ENCODE data around the gene ZNF540. TPM values are rescaled to one million over a fixed set of nuclear protein-coding genes. Genes with fewer than 3 reads are reported as not detected.

The ZNF540 gene
- total and polyA plus RNA-seq, 9 of the 15 experiments (the other 6 are each of a cell fraction or from before 2014, with no cell fraction given), result 0.20 to 0.95 (median 0.44) TPM

- TF ChIP-seq ZBTB11 (CRISPR knock-in tag; IDR thresholded peaks at IDR 0.05) (peak in 1 of 3 experiments; percentile 40; a peak in 1 of 6 replicates), DPF2 (IDR thresholded peaks at IDR 0.05) (no peak), ZNF511 (CRISPR knock-in tag; IDR thresholded peaks at IDR 0.05) (no peak), CCAR2 (IDR thresholded peaks at IDR 0.05; ENCODE audit: low read depth, low read length) (no peak), GTF2E2 (tag; IDR thresholded peaks at IDR 0.05) (no peak), ATF4 (CRISPR knock-in tag; IDR thresholded peaks at IDR 0.05) (no peak), NFIX (CRISPR knock-in tag; IDR thresholded peaks at IDR 0.05; ENCODE audit: low read depth) (no peak), TCFL5 (CRISPR knock-in tag; conservative IDR thresholded peaks at IDR 0.05) (no peak), NR2F6 (CRISPR knock-in tag; IDR thresholded peaks at IDR 0.05) (no peak), SRSF1 (IDR thresholded peaks at IDR 0.05; ENCODE audit: low read depth, low read length) (no peak), ZNF174 (CRISPR knock-in tag; IDR thresholded peaks at IDR 0.05) (no peak), ZNF695 (CRISPR knock-in tag; IDR thresholded peaks at IDR 0.05) (no peak), RFX1 (IDR thresholded peaks at IDR 0.05) (peak; percentile 68), CBX5 (IDR thresholded peaks at IDR 0.05; ENCODE audit: borderline replicate concordance, low read depth) (no peak), FOSL1 (tag; conservative IDR thresholded peaks at IDR 0.05) (peak; percentile 55), ZNF212 (CRISPR knock-in tag; IDR thresholded peaks at IDR 0.05) (no peak), TRIM28 (IDR thresholded peaks at IDR 0.05) (no peak), ELF4 (CRISPR knock-in tag; IDR thresholded peaks at IDR 0.05) (no peak), KHSRP (IDR thresholded peaks at IDR 0.05) (no peak), ZKSCAN1 (IDR thresholded peaks at IDR 0.05; ENCODE audit: low read depth, low read length) (peak; percentile 13; the same call in 1 of the 2 replicates), MAFK (IDR thresholded peaks at IDR 0.05; ENCODE audit: low read length) (no peak), ZNF586 (CRISPR knock-in tag; conservative IDR thresholded peaks at IDR 0.05) (no peak), ZBTB7A (IDR thresholded peaks at IDR 0.05; ENCODE audit: borderline replicate concordance, control insufficient read depth, low read depth, low read length) (no peak), ZNF668 (CRISPR knock-in tag; IDR thresholded peaks at IDR 0.05) (no peak), TAF7 (tag; IDR thresholded peaks at IDR 0.05) (0 out of 2 replicates have a peak, but pooled peaks have one; percentile 15)
These were observed at the start of gene ZNF540, which contains the start of gene ZNF571 (continued) for GRCh38 chr19:37594304-37594981.

Data from K562 (cell line).